ENCODE measurements around the gene ARL5A. TPM values are rescaled to one million over a fixed set of nuclear protein-coding genes. Genes with fewer than 3 reads are reported as not detected.

The ARL5A gene
- polyA plus RNA-seq, 2 of the 4 experiments (the other 2 are of a cell fraction) = 28.4 to 29.5 TPM

- DNase-seq (ENCODE audit: low read depth in 1 of 2, low spot score in 1 of 2) = no peak
- 80% methylated on average over 2 of the region's 2 CpGs for WGBS (ENCODE audit: missing lambda C conversion rate)
Observed at GRCh38 chr2:151841047-151841424, 12.8 kb upstream of the ARL5A start.

GRCh38 chr2:151840216-151841046 lies 12.2 kb upstream of the ARL5A start:
- no peak overlapping the region for H3K4me3 ChIP-seq
- H3K4me2 ChIP-seq = no peak overlapping the region
- ATAC-seq = no peak
- H3K4me1 ChIP-seq = no peaks in the 10 kb centered on the region
- WGBS (ENCODE audit: missing lambda C conversion rate) = 72% methylated on average over 5 of the region's 5 CpGs
- H3K9me3 ChIP-seq = no peaks in the 10 kb centered on the region
- no peak overlapping the region for H3K27ac ChIP-seq
- no peak for DNase-seq (ENCODE audit: low read depth in 1 of 2, low spot score in 1 of 2)
- ChIA-PET CTCF (interaction anchor here (1.6 kb wide), 1 partner anchor 10 kb away, joined by 7 read pairs; no protein-coding TSS in a partner anchor), POLR2A (interaction anchor here (1.1 kb wide), 1 partner anchor 12 kb away, joined by 3 read pairs; the partner anchor contains the start of gene ARL5A)
- no peak for FAIRE-seq
- TF ChIP-seq MAX (IDR thresholded peaks at IDR 0.05) = no peak
- no peak for TF ChIP-seq USF2 (IDR thresholded peaks at IDR 0.05)
- peak; percentile 66 for TF ChIP-seq MAFK (IDR thresholded peaks at IDR 0.05; ENCODE audit: partially characterized antibody)

More at GRCh38 chr2:151841047-151841424, 12.8 kb upstream of the ARL5A start:
- ATAC-seq (no peak), FAIRE-seq (no peak)
- Histone ChIP-seq H3K27ac (no peak overlapping the region), H3K4me3 (no peak overlapping the region), H3K4me1 (no peaks in the 10 kb centered on the region), H3K4me2 (no peak overlapping the region), H3K9me3 (no peaks in the 10 kb centered on the region)
- CTCF ChIA-PET = interaction anchor here (1.6 kb wide), 1 partner anchor 11 kb away, joined by 7 read pairs; no protein-coding TSS in a partner anchor
- POLR2A ChIA-PET = interaction anchor here (1.1 kb wide), 1 partner anchor 13 kb away, joined by 3 read pairs; the partner anchor contains the start of gene ARL5A
- TF ChIP-seq GATA3 (IDR thresholded peaks at IDR 0.05; ENCODE audit: borderline replicate concordance) (no peak), ESRRA (IDR thresholded peaks at IDR 0.05; ENCODE audit: borderline replicate concordance, low read length) (no peak), ZSCAN20 (CRISPR knock-in tag; IDR thresholded peaks at IDR 0.05) (no peak), ELK1 (IDR thresholded peaks at IDR 0.05; ENCODE audit: low read depth, low read length) (no peak)

- 50% methylated on average over 3 of the region's 3 CpGs for WGBS (ENCODE audit: missing lambda C conversion rate)
- TF ChIP-seq HOXB13 (CRISPR knock-in tag; IDR thresholded peaks at IDR 0.05; ENCODE audit: low read depth) (no peak), POLR2A (IDR thresholded peaks at IDR 0.05; ENCODE audit: low read length) (no peak), EHMT2 (IDR thresholded peaks at IDR 0.05; ENCODE audit: low read depth) (no peak), SREBF2 (IDR thresholded peaks at IDR 0.05) (no peak), CHD2 (IDR thresholded peaks at IDR 0.05; ENCODE audit: low read length, partially characterized antibody) (no peak), HOXA7 (CRISPR knock-in tag; IDR thresholded peaks at IDR 0.05) (no peak), CBX2 (IDR thresholded peaks at IDR 0.05; ENCODE audit: borderline replicate concordance, low read depth) (no peak), BCL3 (IDR thresholded peaks at IDR 0.05) (no peak), ZC3H11A (IDR thresholded peaks at IDR 0.05) (no peak), KDM1A (IDR thresholded peaks at IDR 0.05; ENCODE audit: low read depth) (no peak), ELK1 (IDR thresholded peaks at IDR 0.05; ENCODE audit: low read depth, low read length) (no peak), MAFK (IDR thresholded peaks at IDR 0.05; ENCODE audit: partially characterized antibody) (no peak)
- Histone ChIP-seq H3K9me3 (no peaks in the 10 kb centered on the region), H3K4me3 (no peak overlapping the region), H3K27ac (no peak overlapping the region), H3K4me1 (no peaks in the 10 kb centered on the region), H3K4me2 (no peak overlapping the region)
- FAIRE-seq (no peak), DNase-seq (ENCODE audit: low read depth in 1 of 2, low spot score in 1 of 2) (no peak), ATAC-seq (no peak)
- ChIA-PET CTCF (interaction anchor here (2.1 kb wide), 1 partner anchor 12 kb away, joined by 8 read pairs; no protein-coding TSS in a partner anchor), POLR2A (interaction anchor here (2.2 kb wide), 1 partner anchor 10 kb away, joined by 6 read pairs; the partner anchor contains the start of gene ARL5A)
Observed at GRCh38 chr2:151837926-151838325, 9.7 kb upstream of the ARL5A start.

Data from A549 (cell line).